ENCODE data around the gene HIVEP1.
A peak's percentile ranks its signal among the peaks of the same experiment; 100 is the strongest.

Gene HIVEP1
- total RNA-seq, result 143 reads per million, percentile 88 among the genes with 10 or more reads in this experiment

GRCh38 chr6:12012038-12012557 is at the start of gene HIVEP1:
Gene HIVEP1, plus strand, starts transcription at chr6:12012312. Its CDS starts 3,317 bp downstream, at chr6:12015629.
- no peak for DNase-seq

DNA sequence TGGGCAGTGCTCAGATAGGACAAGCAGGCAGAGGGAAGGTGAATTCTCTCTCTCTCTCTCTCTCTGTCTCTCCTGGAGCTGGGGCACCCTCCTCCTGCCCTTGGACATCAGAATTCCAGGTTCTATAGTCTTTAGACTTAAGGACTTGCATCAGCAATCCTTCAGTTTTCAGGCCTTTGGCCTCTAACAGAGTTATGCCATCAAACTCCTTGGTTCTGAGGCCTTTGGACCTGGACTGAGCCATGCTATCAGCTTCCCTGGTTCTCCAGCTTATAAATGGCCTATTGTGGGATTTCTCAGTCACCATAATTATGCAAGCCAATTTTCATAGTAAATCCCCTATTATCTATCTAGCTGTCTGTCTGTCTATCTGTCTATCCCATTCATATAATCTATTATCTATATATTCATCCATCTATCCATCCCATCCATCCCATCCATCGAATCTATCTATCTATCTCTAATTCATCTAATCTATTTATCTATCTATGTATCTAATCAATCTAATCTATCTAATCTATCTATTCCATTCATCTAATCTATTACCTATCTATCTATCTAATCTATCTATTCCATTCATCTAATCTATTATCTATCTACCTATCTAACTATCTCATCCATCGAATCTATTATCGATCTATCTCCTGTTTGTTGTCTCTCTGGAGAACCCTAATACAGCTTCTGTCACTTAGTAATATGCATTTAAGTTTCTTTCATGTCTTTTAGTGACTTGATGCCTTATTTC is 48.2 kb upstream of the HIVEP1 start:
- DNase-seq, result no peak

DNA sequence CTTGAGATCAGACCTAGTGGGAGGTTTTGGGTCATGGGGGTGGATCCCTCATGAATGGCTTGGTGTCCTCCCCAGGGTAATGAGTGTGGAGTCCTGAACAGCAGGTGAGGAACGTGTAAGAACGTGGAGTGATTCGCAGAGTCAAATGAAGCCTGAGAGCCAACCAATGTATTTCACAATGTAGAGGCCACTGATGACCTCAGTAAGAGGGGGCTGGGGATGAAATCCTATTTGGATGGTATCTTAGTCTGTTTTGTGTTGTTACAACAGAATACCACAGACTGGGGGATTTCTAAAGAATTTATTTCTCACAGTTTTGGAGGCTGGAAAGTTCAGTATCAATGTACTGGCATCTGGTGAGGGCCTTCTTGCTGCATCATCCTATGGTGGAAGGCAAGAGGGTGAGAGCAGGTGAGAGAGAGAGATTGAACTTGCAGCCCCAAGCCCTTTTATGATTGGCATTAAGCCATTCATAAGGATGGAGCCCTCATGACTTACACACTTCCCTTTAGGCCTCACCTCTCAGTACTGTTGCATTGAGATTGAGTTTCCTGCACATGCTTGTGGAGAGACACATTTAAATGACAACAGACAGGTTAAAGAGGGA is 47.3 kb upstream of the HIVEP1 start:
- DNase-seq, result no peak

DNA sequence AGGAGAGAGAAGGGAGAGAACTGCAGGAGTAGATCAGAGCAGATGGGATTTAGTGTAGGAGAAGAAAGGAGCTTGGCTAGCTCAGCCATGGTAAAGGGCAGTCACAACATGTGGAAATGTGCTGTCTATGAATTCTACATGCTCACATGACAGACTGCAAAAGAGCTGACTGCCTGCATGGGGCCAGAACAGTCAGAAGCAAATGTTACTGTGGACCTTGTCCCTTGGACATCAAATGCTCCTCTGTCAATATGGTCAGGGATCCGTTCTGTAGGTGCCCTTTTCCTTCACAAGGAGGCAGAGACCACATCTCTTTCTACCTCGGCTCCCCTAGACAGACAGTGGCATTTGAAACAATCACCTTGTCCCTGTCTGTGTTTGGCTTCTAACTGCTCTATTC is 46.6 kb upstream of the HIVEP1 start:
- no peak for DNase-seq

GRCh38 chr6:11968241-11968806 is 43.8 kb upstream of the HIVEP1 start:
- DNase-seq, result no peak

GRCh38 chr6:11969092-11969491 is 43.0 kb upstream of the HIVEP1 start:
- DNase-seq, result no peak

GRCh38 chr6:11970114-11970513 is 42.0 kb upstream of the HIVEP1 start:
- no peak for DNase-seq

- no peak for DNase-seq
Observed at GRCh38 chr6:11971154-11971553, 41.0 kb upstream of the HIVEP1 start.

DNA sequence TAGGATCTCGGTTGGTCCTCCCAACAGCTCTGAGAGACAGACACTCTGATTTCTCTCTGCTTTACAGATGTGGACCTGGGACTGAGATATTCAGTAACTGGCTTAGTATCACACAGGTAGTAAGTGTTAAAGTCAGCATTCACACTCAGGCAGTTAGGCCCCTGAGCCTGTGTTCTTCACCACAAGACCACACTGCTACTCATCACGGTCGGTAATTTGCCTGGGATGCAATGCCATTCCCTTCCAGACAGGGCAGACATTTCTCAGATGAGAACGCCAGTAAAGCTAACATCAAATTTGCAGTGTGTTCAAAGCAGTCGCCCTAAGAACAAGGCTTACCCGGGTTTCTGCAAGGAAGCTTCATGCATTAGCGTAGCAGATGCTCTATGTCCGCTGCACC is 39.8 kb upstream of the HIVEP1 start:
- DNase-seq, result no peak

GRCh38 chr6:11972806-11973205 is 39.3 kb upstream of the HIVEP1 start:
- DNase-seq, result no peak

DNA sequence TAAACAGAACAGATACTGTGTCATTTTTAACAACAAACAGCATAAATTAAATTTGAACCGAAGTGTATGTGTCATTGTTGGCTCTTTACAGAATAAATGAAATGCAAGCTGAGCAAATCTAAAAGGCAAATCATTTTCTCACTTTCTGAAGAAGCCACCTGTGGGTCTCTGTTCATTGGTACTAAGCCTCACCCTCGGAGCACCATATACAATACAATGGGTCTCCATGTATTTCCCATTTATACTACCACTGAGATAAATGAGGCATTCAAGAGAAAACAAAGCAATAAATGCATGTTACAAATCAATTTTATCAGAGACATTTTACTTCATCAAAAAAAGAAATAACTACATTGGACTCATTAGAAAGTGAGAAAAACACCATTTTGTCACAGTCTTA is 38.9 kb upstream of the HIVEP1 start:
- no peak for DNase-seq

GRCh38 chr6:11974089-11974488 is 38.0 kb upstream of the HIVEP1 start:
- no peak for DNase-seq

GRCh38 chr6:11975353-11975977 is 36.6 kb upstream of the HIVEP1 start:
- no peak for DNase-seq

- no peak for DNase-seq
Observed at GRCh38 chr6:11976489-11976888, 35.6 kb upstream of the HIVEP1 start.

DNA sequence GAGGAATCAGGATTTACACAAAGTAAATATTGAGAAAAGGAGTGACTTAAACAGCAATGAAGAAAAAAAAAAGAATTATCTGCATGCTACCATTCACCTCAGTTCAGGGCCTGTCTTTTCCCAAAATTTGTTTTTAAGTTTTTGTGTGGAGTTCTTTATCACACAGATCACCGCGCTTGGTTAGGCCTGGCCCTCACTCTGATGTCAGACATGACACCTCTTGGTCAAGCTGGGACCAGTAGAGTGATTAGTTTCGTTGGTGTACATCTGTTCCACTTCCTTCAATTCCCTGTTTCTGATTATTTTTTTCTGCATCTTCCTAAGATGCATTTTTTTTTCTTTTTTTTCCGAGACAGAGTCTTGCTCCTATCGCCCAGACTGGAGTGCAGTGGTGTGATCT is 34.9 kb upstream of the HIVEP1 start:
- no peak for DNase-seq

DNA sequence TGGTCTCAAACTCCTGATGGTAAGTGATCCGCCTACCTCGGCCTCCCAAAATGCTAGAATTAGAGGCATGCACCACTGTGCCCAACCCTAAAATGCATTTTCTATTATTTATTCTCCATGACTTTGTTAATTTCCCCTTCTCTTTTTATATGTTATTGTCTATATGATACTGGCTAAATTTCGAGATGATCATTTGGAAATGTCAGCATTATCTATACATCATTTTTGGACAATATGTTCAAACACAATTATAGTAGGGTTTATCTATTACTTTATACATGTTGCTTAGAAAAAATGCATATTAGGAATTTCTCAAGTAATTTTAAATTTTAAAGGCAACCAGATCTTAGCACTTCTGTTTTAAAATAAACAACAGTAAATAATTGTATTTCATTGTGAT is 34.4 kb upstream of the HIVEP1 start:
- DNase-seq, result no peak

- DNase-seq, result no peak
Observed at GRCh38 chr6:11978169-11978987, 33.7 kb upstream of the HIVEP1 start.

GRCh38 chr6:11979866-11980265 is 32.2 kb upstream of the HIVEP1 start:
- DNase-seq, result no peak

- DNase-seq, result no peak
Observed at GRCh38 chr6:11983306-11983705, 28.8 kb upstream of the HIVEP1 start.

- no peak for DNase-seq
Observed at GRCh38 chr6:11987386-11987785, 24.7 kb upstream of the HIVEP1 start.

- no peak for DNase-seq
Observed at GRCh38 chr6:11989386-11989785, 22.7 kb upstream of the HIVEP1 start.

GRCh38 chr6:11992086-11992485 is 20.0 kb upstream of the HIVEP1 start:
- DNase-seq, result no peak
